LNCaP clone FGC (cell line): ENCODE results near the gene PRKG1.
"Not testable (repeated sequence)": the region's sequence is repeated elsewhere in the genome, so short reads cannot be mapped to it uniquely, and the experiment has no call there.

Experiments
- DNase-seq: peaks from one replicate; pipeline ENCODE4 v3.0.0-alpha.2; 2011; ENCODE audit warnings: low read depth
- H3K4me3 ChIP-seq: 2 replicates; pipeline ENCODE4 v1.5.1; 2011; ENCODE audit warnings: mild to moderate bottlenecking, low read depth, low read length, control low read depth
- CTCF ChIP-seq: IDR thresholded peaks from 2 replicates; pipeline ENCODE4 v1.5.1; 2012; ENCODE audit warnings: mild to moderate bottlenecking; ENCODE audit not compliant: control insufficient read depth, insufficient read depth; ENCODE audit errors: extremely low read depth

Gene PRKG1

GRCh38 chr10:51685768-51686167 lies 611.5 kb downstream of the PRKG1 start:
- no peak for DNase-seq
- H3K4me3 ChIP-seq: no peak overlapping the region
- no peak for TF ChIP-seq CTCF

GRCh38 chr10:51687296-51687695 lies 613.0 kb downstream of the PRKG1 start:
- no peak overlapping the region for H3K4me3 ChIP-seq
- TF ChIP-seq CTCF: no peak
- DNase-seq: no peak

- DNase-seq, H3K4me3 ChIP-seq: not testable (repeated sequence)
Measured at GRCh38 chr10:51688826-51689225, 614.5 kb downstream of the PRKG1 start.

- no peak overlapping the region for H3K4me3 ChIP-seq
- TF ChIP-seq CTCF: no peak
- no peak for DNase-seq
Measured at GRCh38 chr10:51689536-51689935, 615.2 kb downstream of the PRKG1 start.

GRCh38 chr10:51691135-51691534 lies 616.8 kb downstream of the PRKG1 start:
- TF ChIP-seq CTCF: no peak
- H3K4me3 ChIP-seq: no peak overlapping the region
- no peak for DNase-seq

GRCh38 chr10:51694086-51694768 lies 619.9 kb downstream of the PRKG1 start:
- H3K4me3 ChIP-seq: no peak overlapping the region
- no peak for DNase-seq
- TF ChIP-seq CTCF: no peak

GRCh38 chr10:51696251-51696650 lies 622.0 kb downstream of the PRKG1 start:
- H3K4me3 ChIP-seq: no peak overlapping the region
- no peak for TF ChIP-seq CTCF
- no peak for DNase-seq
